H1 (cell line): ENCODE data around the gene ATG7. TPM values are rescaled to one million over a fixed set of nuclear protein-coding genes. Genes with fewer than 3 reads are reported as not detected.

Experiments used
- CTCF ChIA-PET: fragments of 300-600 bp; sonication (Branson Sonifier 250); formaldehyde crosslinking; loops from one replicate; lab custom pipeline; 2021; ENCODE audit not compliant: partially characterized antibody; lab: Charles Lee
- POLR2A ChIA-PET: fragments of 300-600 bp; sonication (Branson Sonifier 250); formaldehyde crosslinking; loops from one replicate; lab custom pipeline; 2021; ENCODE audit warnings: inconsistent platforms; ENCODE audit not compliant: partially characterized antibody; lab: Charles Lee
- DNase-seq, 2 experiments: peaks; one replicate each; pipeline versions ENCODE4 v3.0.0 to v3.0.0-alpha.2; 2010 to 2022; ENCODE audit warnings: low spot score in 2 of 2, low read depth in 1 of 2, mixed read lengths in 1 of 2
- FAIRE-seq: peaks from 2 replicates; lab custom pipeline; 2011; peaks lifted over from hg19 to GRCh38; lab: Jason Lieb, UNC
- H2AFZ ChIP-seq: 2 replicates; pipeline ENCODE4 v1.8.1; 2012; ENCODE audit warnings: low read length, inconsistent platforms
- H2AK5ac ChIP-seq: 2 replicates; pipeline ENCODE4 v1.6.1; 2013; ENCODE audit warnings: low read depth, low read length
- H2BK120ac ChIP-seq: replicated peaks from 2 replicates; pipeline ENCODE3; 2013; ENCODE audit warnings: low read depth, low read length, inconsistent platforms
- H2BK12ac ChIP-seq: 2 replicates; pipeline ENCODE4 v1.6.1; 2013; ENCODE audit warnings: low read depth, low read length
- H2BK15ac ChIP-seq: 2 replicates; pipeline ENCODE4 v1.6.1; 2013; ENCODE audit warnings: low read length
- H2BK20ac ChIP-seq: 2 replicates; pipeline ENCODE4 v1.6.1; 2013; ENCODE audit warnings: low read length
- H2BK5ac ChIP-seq: 2 replicates; pipeline ENCODE4 v1.6.1; 2013; ENCODE audit warnings: low read depth, low read length
- H3K14ac ChIP-seq: 2 replicates; pipeline ENCODE4 v1.6.1; 2013; ENCODE audit warnings: inconsistent platforms; ENCODE audit not compliant: insufficient read length
- H3K18ac ChIP-seq: 2 replicates; pipeline ENCODE4 v1.6.1; 2013; ENCODE audit warnings: low read length; ENCODE audit errors: extremely low read depth
- H3K23ac ChIP-seq: 2 replicates; pipeline ENCODE4 v1.6.1; 2013; ENCODE audit warnings: inconsistent platforms; ENCODE audit not compliant: insufficient read length
- H3K23me2 ChIP-seq: 2 replicates; pipeline ENCODE4 v1.6.1; 2013; ENCODE audit warnings: low read depth, low read length
- H3K27ac ChIP-seq: 2 replicates; pipeline ENCODE4 v1.6.1; 2011; ENCODE audit warnings: low read depth, low read length, inconsistent platforms
- H3K27me3 ChIP-seq, 4 experiments: replicated peaks in 1 of 4; 1 replicate in 1 of 4; 2 replicates in 3 of 4; pipeline versions ENCODE4 v1.6.1 to v1.8.1; 2011 to 2013; ENCODE audit warnings: low read length in 3 of 4, mild to moderate bottlenecking in 3 of 4, inconsistent platforms in 2 of 4, mixed read lengths in 2 of 4, moderate library complexity in 1 of 4; ENCODE audit not compliant: control insufficient read depth in 3 of 4, insufficient read depth in 3 of 4; ENCODE audit errors: extremely low read depth in 1 of 4
- H3K36me3 ChIP-seq, 4 experiments: 2 replicates each; pipeline versions ENCODE4 v1.6.1 to v1.8.1; 2011 to 2013; ENCODE audit warnings: mild to moderate bottlenecking in 4 of 4, low read length in 3 of 4, moderate library complexity in 2 of 4, control low read depth in 1 of 4, inconsistent platforms in 1 of 4; ENCODE audit not compliant: insufficient read depth in 4 of 4, control insufficient read depth in 2 of 4
- H3K4ac ChIP-seq: replicated peaks from 2 replicates; pipeline ENCODE3; 2013; ENCODE audit warnings: low read length, low read depth, mixed read lengths, inconsistent platforms; ENCODE audit not compliant: insufficient read length
- H3K4me1 ChIP-seq, 4 experiments: replicated peaks in 1 of 4; 1 replicate in 1 of 4; 2 replicates in 3 of 4; pipeline versions ENCODE4 v1.6.1 to v1.8.1; 2011 to 2013; ENCODE audit warnings: low read length in 3 of 4, inconsistent platforms in 2 of 4, mixed read lengths in 1 of 4; ENCODE audit not compliant: insufficient read depth in 4 of 4, control insufficient read depth in 3 of 4
- H3K4me2 ChIP-seq, 2 experiments: 2 replicates each; pipeline versions ENCODE4 v1.6.1 to v1.8.1; 2011 to 2013; ENCODE audit warnings: low read depth in 2 of 2, low read length in 2 of 2, control low read depth in 1 of 2, inconsistent platforms in 1 of 2, mild to moderate bottlenecking in 1 of 2; ENCODE audit not compliant: insufficient read depth in 1 of 2
- H3K4me3 ChIP-seq, 4 experiments: fragments of 200-600, 300-600 bp in 1 of 4; sonication (generic), shearing (Covaris generic), sonication (Bioruptor Twin) in 1 of 4; 2 replicates each; pipeline versions ENCODE4 v1.5.1 to v1.8.1; 2011 to 2016; ENCODE audit warnings: low read length in 4 of 4, low read depth in 3 of 4, control low read depth in 2 of 4, inconsistent platforms in 2 of 4, mild to moderate bottlenecking in 2 of 4, mixed read lengths in 1 of 4, moderate library complexity in 1 of 4; ENCODE audit not compliant: insufficient read depth in 2 of 4; ENCODE audit errors: extremely low read depth in 1 of 4
- H3K56ac ChIP-seq: replicated peaks from 2 replicates; pipeline ENCODE3; 2013; ENCODE audit warnings: low read depth, mild to moderate bottlenecking, mixed read lengths, low read length, inconsistent platforms; ENCODE audit not compliant: insufficient read length
- H3K79me1 ChIP-seq: 2 replicates; pipeline ENCODE4 v1.6.1; 2013; ENCODE audit warnings: low read depth, low read length, control low read depth
- H3K79me2 ChIP-seq, 2 experiments: 2 replicates each; pipeline versions ENCODE4 v1.6.1 to v1.8.1; 2012 to 2013; ENCODE audit warnings: low read length in 2 of 2, mild to moderate bottlenecking in 2 of 2, inconsistent platforms in 1 of 2; ENCODE audit not compliant: insufficient read depth in 2 of 2, control insufficient read depth in 1 of 2
- H3K9ac ChIP-seq, 4 experiments: replicated peaks in 1 of 4; 1 replicate in 1 of 4; 2 replicates in 3 of 4; pipeline versions ENCODE4 v1.6.1 to v1.8.1; 2011 to 2013; ENCODE audit warnings: low read depth in 3 of 4, low read length in 3 of 4, control low read depth in 2 of 4, mild to moderate bottlenecking in 2 of 4, moderate library complexity in 2 of 4, inconsistent platforms in 1 of 4; ENCODE audit errors: extremely low read depth in 1 of 4
- H3K9me3 ChIP-seq, 2 experiments: 2 replicates each; pipeline versions ENCODE4 v1.6.1 to v1.8.1; 2012 to 2013; ENCODE audit warnings: mild to moderate bottlenecking in 2 of 2, moderate library complexity in 2 of 2, control low read depth in 1 of 2, inconsistent platforms in 1 of 2, low read depth in 1 of 2, low read length in 1 of 2, mixed read lengths in 1 of 2; ENCODE audit not compliant: insufficient read depth in 2 of 2
- H4K20me1 ChIP-seq, 2 experiments: replicated peaks in 1 of 2; 2 replicates each; pipeline versions ENCODE3 to v1.8.1; 2011 to 2013; ENCODE audit warnings: inconsistent platforms in 2 of 2, low read length in 2 of 2, mild to moderate bottlenecking in 1 of 2; ENCODE audit not compliant: insufficient read depth in 2 of 2, control insufficient read depth in 1 of 2
- H4K5ac ChIP-seq: 2 replicates; pipeline ENCODE4 v1.6.1; 2013; ENCODE audit warnings: low read length, low read depth, mixed read lengths, inconsistent platforms; ENCODE audit not compliant: insufficient read length
- H4K8ac ChIP-seq: 2 replicates; pipeline ENCODE4 v1.8.0; 2013; ENCODE audit warnings: mild to moderate bottlenecking, moderate library complexity, low read length, inconsistent platforms; ENCODE audit not compliant: insufficient read depth; ENCODE audit errors: extremely low read depth
- H4K91ac ChIP-seq: replicated peaks from 2 replicates; pipeline ENCODE3; 2013; ENCODE audit warnings: low read length, mixed read lengths, inconsistent platforms; ENCODE audit not compliant: insufficient read length
- ATF2 ChIP-seq: IDR thresholded peaks from 2 replicates; pipeline ENCODE4 v1.6.1; 2012; ENCODE audit warnings: low read length, inconsistent platforms
- FOSL1 ChIP-seq: IDR thresholded peaks from 2 replicates; pipeline ENCODE4 v1.6.1; 2011; ENCODE audit warnings: mild to moderate bottlenecking, low read depth, low read length, moderate library complexity; ENCODE audit not compliant: insufficient read depth
- JUND ChIP-seq: IDR thresholded peaks from 2 replicates; pipeline ENCODE4 v1.6.1; 2011; ENCODE audit warnings: mild to moderate bottlenecking, improper control_type of control experiment, low read length
- NANOG ChIP-seq: IDR thresholded peaks from 2 replicates; pipeline ENCODE4 v1.6.1; 2011; ENCODE audit warnings: low read length, low read depth, mild to moderate bottlenecking, inconsistent platforms; ENCODE audit not compliant: insufficient read depth, poor library complexity, severe bottlenecking
- YY1 ChIP-seq: IDR thresholded peaks from 2 replicates; pipeline ENCODE4 v1.6.1; 2011; ENCODE audit warnings: low read depth, mild to moderate bottlenecking, low read length
- WGBS, 2 experiments: shearing (Covaris generic) in 1 of 2; methylation state at CpG; one replicate each; pipeline versions ENCODE4 v1.1.6 to v1.1.7; 2013 to 2015; ENCODE audit warnings: low lambda C conversion rate in 2 of 2, mixed read lengths in 2 of 2, inconsistent platforms in 1 of 2, low coverage in 1 of 2, missing lambda C conversion rate in 1 of 2; ENCODE audit not compliant: insufficient replicate concordance in 2 of 2, insufficient coverage in 1 of 2, insufficient read length in 1 of 2; ENCODE audit errors: extremely low coverage in 1 of 2, missing lambda C conversion rate in 1 of 2; 5-methylcytosine and 5-hydroxymethylcytosine counted together
- polyA plus RNA-seq, 7 experiments: library from polyadenylated mRNA; depleted of rRNA in 3 of 7; stranded (reverse) in 5 of 7; unstranded in 2 of 7; fragments of >200 nt in 5 of 7; fragments of 200-250 nt in 2 of 7; gene quantifications; 1 replicate in 5 of 7; 2 replicates in 1 of 7; 4 replicates in 1 of 7; pipeline versions ENCODE4 v1.2.1 to v1.2.3, GENCODE V29; 2011 to 2013; ENCODE audit warnings: missing spikeins in 2 of 7, mixed read lengths in 2 of 7
- total RNA-seq: library from RNA; stranded (reverse); fragmentation: NEBNext Ultra II Directional; extraction: Animal tissue kit (Norgen Biotek cat#: 25700); gene quantifications from 2 replicates; pipeline ENCODE4 v1.2.1, GENCODE V29; 2021
- TF ChIP-seq, protein P1 (sequence below): IDR thresholded peaks from 2 replicates; pipeline ENCODE4 v1.6.1; 2011; ENCODE audit warnings: low read depth, mild to moderate bottlenecking, low read length; ENCODE audit not compliant: insufficient read depth

Gene ATG7
- total and polyA plus RNA-seq, 2 of the 8 experiments (the other 6 are each of a cell fraction or from before 2014, with no cell fraction given): 15.0 to 19.1 TPM

DNA sequence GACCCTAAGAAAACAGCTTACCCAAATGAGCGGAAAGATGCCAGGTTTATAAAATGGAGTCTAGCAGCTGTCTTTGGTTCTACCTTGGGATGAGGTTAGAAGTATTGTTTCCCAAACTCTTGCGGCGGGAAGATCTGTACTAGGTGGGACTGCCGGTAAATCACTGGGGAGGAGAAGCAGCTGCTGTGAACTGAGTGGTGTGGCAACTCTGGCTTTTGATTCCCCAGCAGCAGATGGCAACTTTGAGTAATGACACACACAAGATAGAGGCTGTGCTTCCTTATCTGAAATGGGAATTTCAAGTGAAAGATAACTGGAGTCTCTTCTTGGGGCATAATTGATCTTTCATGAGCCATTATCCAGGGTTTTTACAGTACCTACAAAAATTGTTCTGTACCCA is 184.9 kb downstream of the ATG7 start:
- no peak overlapping the region for H2BK120ac ChIP-seq
- no peaks in the 10 kb centered on the region for H3K79me2 ChIP-seq
- H4K91ac ChIP-seq: no peak overlapping the region
- H3K4ac ChIP-seq: no peak overlapping the region
- no peak overlapping the region for H3K56ac ChIP-seq
- H3K27me3 ChIP-seq: no peaks in the 10 kb centered on the region
- no peak overlapping the region for H3K4me2 ChIP-seq
- H3K9me3 ChIP-seq: no peaks in the 10 kb centered on the region
- H3K4me3 ChIP-seq: no peak overlapping the region
- H4K5ac ChIP-seq: no peak overlapping the region
- no peaks in the 10 kb centered on the region for H3K79me1 ChIP-seq
- no peak overlapping the region for H4K8ac ChIP-seq
- no peak overlapping the region for H2BK20ac ChIP-seq
- H2AK5ac ChIP-seq: no peak overlapping the region
- DNase-seq: no peak
- H2BK5ac ChIP-seq: no peak overlapping the region
- no peak for TF ChIP-seq ATF2
- TF ChIP-seq, protein P1, sequence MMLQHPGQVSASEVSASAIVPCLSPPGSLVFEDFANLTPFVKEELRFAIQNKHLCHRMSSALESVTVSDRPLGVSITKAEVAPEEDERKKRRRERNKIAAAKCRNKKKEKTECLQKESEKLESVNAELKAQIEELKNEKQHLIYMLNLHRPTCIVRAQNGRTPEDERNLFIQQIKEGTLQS: no peak
- no peak for TF ChIP-seq YY1
- TF ChIP-seq JUND: no peak
- TF ChIP-seq NANOG: no peak
- no peak for TF ChIP-seq FOSL1
- H3K23me2 ChIP-seq: no peaks in the 10 kb centered on the region
- no peak overlapping the region for H2AFZ ChIP-seq
- no peak overlapping the region for H3K18ac ChIP-seq
- no peak overlapping the region for H2BK12ac ChIP-seq
- no peaks in the 10 kb centered on the region for H4K20me1 ChIP-seq
- H3K36me3 ChIP-seq: no peaks in the 10 kb centered on the region
- H3K23ac ChIP-seq: no peak overlapping the region
- ChIA-PET CTCF (interaction anchor here (1.3 kb wide), 1 partner anchor 9 kb away, joined by 3 read pairs; no protein-coding TSS in a partner anchor), POLR2A (interaction anchor here (0.7 kb wide), 1 partner anchor 24 kb away, joined by 3 read pairs; no protein-coding TSS in a partner anchor)
- H2BK15ac ChIP-seq: no peak overlapping the region
- no peak overlapping the region for H3K9ac ChIP-seq
- WGBS, 2 experiments: 93% methylated on average over 4 of the region's 4 CpGs; no CpG with 5 or more reads in 1 of the 2 experiments
- H3K27ac ChIP-seq: no peak overlapping the region
- no peak for FAIRE-seq
- no peak overlapping the region for H3K14ac ChIP-seq
- no peaks in the 10 kb centered on the region; a peak in 1 of 7 replicates for H3K4me1 ChIP-seq
